T follicular helper cell (primary cell): ENCODE results near the gene SH3PXD2B.
"Not testable (repeated sequence)": the region's sequence is repeated elsewhere in the genome, so short reads cannot be mapped to it uniquely, and the experiment has no call there.

Experiments used
- DNase-seq: peaks from one replicate; pipeline ENCODE4 v3.0.0-alpha.2; 2020; ENCODE audit warnings: low read depth

The SH3PXD2B gene

DNA sequence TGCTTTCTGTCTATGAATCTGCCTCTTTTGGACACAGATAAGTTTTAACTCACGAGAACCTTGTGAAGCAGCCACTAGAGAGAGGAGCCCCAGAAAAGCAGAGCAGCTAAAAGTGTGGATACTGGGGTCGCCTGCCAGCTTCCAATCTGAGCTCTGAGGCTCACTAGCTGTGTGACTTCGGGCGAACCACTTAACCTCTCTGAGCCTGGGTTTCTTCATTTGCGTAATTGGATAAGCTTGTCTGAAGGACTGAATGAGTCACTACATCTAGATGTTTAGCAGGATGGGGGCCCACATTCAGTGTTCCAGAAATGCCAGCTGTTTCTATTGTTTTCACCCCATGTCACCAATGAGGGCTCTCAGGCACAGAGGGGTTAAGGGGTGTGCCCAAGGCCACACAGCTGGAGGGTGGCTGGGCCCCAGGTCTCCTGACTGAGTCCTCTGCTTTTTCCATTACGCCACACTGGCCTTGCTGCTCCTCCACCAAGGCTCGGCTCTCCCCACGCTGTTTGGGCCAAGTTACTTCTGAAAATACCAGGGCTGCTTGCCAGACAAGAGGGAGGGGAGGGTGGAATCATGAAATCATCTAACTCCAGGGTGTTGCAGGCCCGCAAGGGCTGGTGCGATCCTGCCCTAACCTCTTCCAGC is 36.2 kb downstream of the SH3PXD2B start:
- no peak for DNase-seq

GRCh38 chr5:172417130-172417841 is 37.0 kb downstream of the SH3PXD2B start:
- no peak for DNase-seq

DNA sequence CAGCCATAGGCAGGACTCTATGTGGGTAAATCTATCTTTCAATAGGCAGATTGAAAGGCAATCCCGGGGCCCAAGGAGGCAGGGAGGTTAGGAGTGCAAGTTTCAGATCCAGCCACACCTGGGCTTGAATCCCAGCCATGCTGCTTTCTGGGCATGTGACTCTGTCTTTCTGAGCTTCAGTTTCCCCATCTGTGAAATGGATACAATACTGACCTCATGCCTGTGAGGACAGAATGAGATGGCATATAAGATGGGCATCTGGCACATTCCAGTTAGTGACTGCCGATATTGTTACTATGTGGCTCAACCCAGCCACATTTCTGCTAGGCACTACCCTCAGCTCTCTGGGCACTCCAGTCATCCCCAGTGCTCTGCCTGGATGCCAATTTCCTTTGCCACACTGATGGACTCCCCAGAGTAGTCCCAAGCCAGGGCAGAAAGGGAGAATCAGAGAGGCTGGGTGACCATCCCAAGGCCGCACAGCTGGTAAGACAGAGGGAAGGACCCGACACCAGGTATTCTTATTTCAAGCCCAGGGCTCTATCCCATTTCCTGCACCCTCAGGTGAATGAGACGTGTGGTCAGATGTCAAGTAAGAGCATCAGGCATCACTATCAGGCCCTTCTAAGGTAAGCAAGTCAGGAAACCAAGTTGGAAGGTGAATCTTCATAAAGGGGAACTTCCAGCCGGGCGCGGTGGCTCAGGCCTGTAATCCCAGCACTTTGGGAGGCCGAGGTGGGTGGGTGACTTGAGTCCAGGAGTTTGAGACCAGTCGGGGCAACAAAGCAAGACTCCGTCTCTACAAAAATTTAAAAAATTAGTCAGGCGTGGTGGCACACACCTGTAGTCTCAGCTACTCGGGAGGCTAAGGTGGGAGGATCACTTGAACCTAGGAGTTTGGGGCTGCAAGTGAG is 38.7 kb downstream of the SH3PXD2B start:
- no peak for DNase-seq

- DNase-seq = no peak
These were observed 39.6 kb downstream of the SH3PXD2B start for GRCh38 chr5:172414531-172415361.

DNA sequence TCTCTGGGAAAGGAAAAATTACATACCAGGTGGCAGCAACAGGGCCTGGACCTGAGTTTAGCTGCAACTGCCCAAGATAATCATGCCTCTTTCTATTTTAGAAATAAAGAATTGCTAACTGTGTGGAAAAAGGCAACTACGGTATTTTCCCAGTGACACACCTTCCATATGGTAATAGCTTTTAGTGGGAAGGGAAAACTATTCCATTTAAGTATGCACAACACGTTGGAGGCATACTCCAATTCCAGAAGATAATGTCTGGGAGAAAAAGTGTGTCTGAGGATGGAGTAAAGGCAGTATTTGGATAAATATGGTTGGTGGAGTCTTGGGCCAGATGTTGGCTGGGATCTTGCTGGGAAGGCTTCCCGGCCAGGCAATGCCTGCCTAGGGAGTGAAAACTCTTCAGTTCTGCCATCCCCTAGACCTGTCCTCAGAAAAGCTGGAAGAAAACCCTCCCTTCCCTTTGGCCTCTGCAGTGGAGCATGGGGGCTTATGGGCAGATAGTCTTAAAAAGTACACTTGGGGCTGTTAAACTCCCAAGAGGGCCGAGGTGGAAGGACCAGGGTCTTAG is 40.6 kb downstream of the SH3PXD2B start:
- DNase-seq = no peak

DNA sequence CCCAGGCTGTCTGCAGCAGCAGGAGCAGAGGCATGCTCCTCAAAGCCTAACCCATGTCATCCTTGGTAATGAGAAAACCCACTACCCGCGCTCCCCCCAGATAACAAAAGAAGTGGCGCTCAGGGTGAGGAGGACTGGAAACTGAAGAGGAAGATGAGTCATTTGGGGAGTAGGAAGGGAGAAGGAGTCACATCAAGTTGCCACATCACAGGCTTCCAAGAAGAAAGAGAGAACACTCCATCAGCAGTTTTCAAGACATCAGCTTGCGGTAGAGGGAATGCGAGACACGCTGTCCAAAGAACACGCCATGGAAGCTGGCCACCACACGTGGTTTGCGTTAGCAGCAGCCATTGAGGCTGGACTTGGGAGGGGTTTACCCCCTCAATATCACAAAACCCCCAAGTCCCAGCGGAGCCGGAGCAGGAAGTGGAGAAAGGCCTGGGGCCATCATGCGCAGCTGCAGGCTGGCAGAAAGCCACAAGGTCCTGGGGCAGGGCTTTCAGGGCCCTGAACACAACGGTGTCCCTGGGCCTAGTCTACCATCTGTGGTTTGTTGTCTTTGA is 41.5 kb downstream of the SH3PXD2B start:
- DNase-seq = no peak

DNA sequence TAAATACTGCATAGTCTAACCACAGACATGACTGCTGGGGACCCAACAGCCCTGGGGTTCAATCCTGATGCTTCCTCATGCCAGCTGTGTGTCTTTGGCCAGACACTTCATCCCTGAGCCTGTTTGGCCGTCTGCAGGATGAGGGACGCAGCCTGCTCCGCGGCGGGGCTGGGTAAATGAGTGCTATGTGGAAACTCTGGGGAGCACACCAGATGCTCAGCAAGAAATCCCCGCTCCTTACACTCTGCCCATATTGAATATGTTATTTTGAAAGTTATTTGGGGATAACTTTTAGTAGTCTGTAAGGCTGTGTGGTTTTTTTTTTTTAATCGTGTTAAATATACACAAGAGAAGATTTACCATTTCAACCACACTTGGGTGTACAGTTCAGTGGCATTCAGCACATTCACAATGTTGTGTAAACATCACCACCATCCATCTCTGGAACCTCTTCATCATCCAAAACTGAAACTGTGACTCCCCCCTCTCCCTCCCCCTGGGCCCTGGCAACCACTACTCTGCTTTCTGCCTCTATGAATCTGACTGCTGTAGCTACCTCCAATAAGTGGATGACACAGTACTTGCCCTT is 42.7 kb downstream of the SH3PXD2B start:
- DNase-seq = no peak

GRCh38 chr5:172410662-172411483 is 43.5 kb downstream of the SH3PXD2B start:
- no peak for DNase-seq

- no peak for DNase-seq
These were observed 44.2 kb downstream of the SH3PXD2B start for GRCh38 chr5:172410160-172410559.

DNA sequence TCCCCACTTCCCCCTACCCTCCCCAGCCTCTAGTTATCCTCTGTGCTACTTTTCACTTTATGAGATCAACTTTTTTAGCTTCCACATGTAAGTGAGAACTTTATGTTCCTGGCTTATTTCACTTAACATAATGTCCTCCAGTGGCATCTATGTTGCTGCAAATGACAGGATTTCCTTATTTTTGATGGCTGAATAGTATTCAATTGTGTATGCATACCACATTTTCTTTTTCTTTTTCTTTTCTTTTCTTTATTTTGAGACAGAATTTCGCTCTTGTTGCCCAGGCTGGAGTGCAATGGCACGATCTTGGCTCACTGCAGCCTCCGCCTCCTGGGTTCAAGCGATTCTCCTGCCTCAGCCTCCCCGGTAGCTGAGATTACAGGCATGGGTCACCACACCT is 44.8 kb downstream of the SH3PXD2B start:
- not testable (repeated sequence) for DNase-seq

- no peak for DNase-seq
These were observed 46.5 kb downstream of the SH3PXD2B start for GRCh38 chr5:172407822-172408221.

DNA sequence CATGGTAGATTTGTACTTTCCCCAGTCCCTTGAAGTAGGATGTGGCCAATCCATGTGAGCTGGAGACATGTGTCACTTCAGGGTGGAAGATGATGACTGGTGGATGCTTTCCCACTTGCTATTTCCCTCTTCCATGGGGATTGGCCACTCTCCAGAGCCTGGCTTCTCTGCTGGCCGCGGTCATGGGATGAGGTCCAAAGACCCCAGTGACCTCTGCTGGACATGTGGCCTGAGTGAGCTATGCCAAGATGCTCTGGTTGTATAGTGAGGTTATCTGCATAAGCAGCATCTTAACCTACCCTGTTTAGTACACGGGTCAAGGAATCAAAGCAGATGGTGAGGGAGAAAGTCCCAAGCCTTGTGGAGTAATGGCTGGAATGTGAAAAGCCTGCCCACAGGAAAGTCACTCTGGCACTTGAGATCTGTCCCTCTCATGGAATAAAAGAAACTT is 47.1 kb downstream of the SH3PXD2B start:
- DNase-seq = no peak

GRCh38 chr5:172405226-172406107 is 48.9 kb downstream of the SH3PXD2B start:
- no peak for DNase-seq

DNA sequence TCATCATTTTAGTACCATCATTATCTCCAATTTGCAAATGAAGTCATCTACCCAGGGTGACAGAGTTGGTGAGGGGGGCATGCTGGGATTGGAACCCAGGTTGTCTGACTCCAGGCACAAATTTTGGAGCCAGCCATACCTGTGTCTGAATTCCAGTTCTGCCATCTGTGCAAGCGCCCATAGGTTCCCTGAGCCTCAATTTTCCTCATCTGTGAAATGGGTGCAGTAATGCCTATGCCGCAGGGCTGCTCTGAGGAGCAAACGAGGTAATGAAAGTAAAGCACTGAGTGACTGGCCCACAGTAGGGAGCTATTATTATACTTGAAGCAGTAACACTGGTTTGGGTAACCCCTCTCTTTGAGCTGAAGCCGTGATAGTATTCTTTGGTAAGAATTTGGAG is 49.6 kb downstream of the SH3PXD2B start:
- no peak for DNase-seq

GRCh38 chr5:172403817-172404216 is 50.5 kb downstream of the SH3PXD2B start:
- DNase-seq = no peak

DNA sequence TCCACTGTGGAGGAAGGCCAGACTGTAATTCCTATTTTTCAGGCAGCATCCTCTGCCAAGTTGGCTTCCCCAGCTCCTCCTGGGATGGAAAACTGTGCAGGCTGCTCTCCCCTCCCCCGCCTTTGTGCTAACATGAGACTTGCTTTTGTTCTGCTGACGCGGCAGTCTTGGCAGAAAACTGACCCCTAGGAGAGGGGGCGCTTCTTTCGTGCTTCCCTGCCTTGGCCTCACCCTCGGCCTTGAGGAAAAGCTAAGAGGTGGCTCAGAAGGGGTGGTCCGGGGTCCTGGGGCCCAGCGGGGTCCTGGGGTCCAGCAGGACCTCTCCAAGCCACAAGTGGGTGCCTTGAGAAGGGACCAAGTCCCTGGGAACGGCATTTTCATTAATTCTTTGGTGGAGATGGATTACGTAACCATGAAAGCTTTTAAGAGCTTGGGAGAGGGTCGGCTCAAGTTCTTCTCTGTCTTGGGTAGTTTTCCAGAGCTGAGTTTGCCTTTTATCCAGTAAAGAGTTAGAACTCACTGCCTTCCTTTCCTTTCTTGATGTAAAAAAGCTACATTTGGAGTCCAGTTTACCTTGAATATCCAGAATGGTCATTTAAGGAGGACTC is 51.0 kb downstream of the SH3PXD2B start:
- no peak for DNase-seq

DNA sequence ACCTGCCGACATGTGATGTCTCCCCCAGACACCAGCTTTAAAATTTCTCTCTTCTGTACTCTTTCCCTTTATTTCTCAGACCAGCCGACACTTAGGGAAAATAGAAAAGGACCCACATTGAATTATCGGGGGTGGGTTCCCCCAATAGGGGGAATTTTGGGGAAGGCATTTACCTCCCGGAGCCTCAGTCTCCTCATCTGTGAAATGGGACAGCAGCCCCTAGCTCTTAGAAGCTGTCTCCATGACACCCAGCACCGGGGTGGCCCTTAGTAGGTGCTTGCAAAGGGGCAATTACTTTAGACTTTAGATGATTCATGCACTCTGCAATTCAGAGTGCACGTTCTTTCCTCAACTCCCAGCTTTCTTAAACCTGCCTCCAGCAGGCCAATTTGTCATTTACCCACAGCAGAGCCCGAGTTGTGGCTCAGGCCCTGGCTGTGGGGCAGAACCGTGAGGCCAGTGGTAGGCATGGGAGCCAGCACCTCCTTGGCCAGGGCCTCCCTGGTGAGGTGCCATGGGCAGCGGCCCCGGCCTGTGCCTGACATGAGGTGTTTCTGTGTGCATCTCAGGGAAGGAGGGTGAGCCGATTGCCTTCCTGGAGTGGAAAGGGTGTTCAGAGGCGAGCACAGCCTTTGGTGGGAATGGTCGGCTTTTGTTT is 51.7 kb downstream of the SH3PXD2B start:
- no peak for DNase-seq

DNA sequence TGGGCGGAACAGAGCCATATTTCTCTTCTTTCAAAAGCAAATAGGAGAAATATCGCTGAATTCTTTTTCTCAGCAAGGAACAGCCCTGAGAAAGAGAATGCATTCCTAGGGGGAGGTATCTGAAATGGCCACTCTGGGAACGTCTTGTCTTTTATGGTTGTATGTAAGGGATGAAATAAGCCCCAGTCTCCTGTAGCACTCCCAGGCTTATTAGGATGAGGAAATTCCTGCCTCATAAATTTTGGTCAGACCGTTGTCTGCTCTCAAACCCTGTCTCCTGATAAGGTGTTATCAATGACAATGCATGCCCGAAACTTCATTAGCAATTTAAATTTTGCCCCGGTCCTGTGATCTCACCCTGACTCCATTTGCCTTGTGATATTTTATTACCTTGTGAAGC is 52.3 kb downstream of the SH3PXD2B start:
- DNase-seq = not testable (repeated sequence)
